Stimulated activated naive CD8-positive, alpha-beta T cell treated with anti-CD3 and anti-CD28 coated beads, Interleukin-15, amount 100 ng/mL, for 72 hours (primary cell): Measurements from ENCODE around the gene ROCK1.

Experiments
- ATAC-seq: fragments of 150-1000 bp; cut with Tn5 transposase; 2 replicates; pipeline ENCODE4 v1.10.0; 2021; ENCODE audit warnings: mild to moderate bottlenecking, moderate library complexity
- DNase-seq, 2 donors: peaks; one replicate each; pipeline ENCODE4 v3.0.0; 2021 to 2022
- H3K27ac Mint-ChIP-seq, 2 donors: one replicate each; pipeline ENCODE4 v1.8.0; 2022; ENCODE audit warnings: mild to moderate bottlenecking in 2 of 2, mixed read lengths in 2 of 2, moderate library complexity in 2 of 2
- H3K27me3 Mint-ChIP-seq: one replicate; pipeline ENCODE4 v1.8.0; 2022; ENCODE audit warnings: mixed read lengths
- H3K4me1 Mint-ChIP-seq: one replicate; pipeline ENCODE4 v1.8.0; 2022; ENCODE audit warnings: mild to moderate bottlenecking, mixed read lengths
- H3K4me3 Mint-ChIP-seq, 2 donors: one replicate each; pipeline ENCODE4 v1.8.0; 2022; ENCODE audit warnings: mild to moderate bottlenecking in 2 of 2, mixed read lengths in 2 of 2, moderate library complexity in 1 of 2
- H3K9me3 Mint-ChIP-seq, 2 donors: one replicate each; pipeline ENCODE4 v1.8.0; 2022; ENCODE audit warnings: mixed read lengths in 2 of 2

The ROCK1 gene

DNA sequence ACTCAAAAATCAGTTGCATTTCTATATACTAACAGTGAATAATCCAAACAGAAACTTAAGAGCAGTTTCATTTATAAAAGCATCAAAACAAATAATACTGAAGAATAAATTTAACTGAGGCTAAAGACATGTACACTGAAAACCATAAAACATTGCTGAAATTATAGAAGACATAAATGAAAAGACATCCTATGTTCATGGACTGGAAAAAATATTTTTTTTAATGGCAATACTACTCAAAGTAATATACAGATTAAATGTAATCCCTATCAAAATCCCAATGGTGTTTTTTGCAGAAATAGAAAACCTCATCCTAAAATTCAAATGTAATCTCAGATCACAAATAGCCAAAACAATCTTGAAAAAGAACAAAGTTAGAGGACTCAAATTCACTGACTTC lies 28.6 kb downstream of the ROCK1 start:
- no peaks in the 10 kb centered on the region for H3K27me3 Mint-ChIP-seq
- peaks cover 21 to 22% of the 10 kb centered on the region in 2 donors for H3K9me3 Mint-ChIP-seq
- H3K27ac Mint-ChIP-seq: no peak overlapping the region
- peaks cover 79% of the 10 kb centered on the region for H3K4me1 Mint-ChIP-seq
- no peak for ATAC-seq
- no peak for DNase-seq
- no peak overlapping the region for H3K4me3 Mint-ChIP-seq

DNA sequence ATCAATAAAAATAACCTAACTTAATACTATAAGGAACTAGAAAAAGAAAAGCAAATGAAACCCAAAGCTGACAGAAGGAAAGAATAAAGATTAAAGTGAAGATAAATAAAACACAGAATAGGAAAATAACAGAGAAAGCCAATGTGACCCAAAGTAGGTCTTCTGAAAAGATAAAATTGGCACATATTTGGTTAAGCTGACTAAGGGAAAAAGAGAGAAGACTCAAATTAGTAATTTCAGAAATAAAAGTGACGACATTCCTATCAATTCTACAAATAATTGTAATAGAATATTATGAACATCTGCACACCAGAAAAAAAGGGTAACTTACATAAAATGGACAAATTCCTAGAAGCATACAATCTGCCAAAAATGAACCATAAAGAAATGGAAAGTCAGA lies 30.2 kb downstream of the ROCK1 start:
- Mint-ChIP-seq H3K4me1 (peaks cover 73% of the 10 kb centered on the region), H3K27ac (no peak overlapping the region), H3K9me3 (peaks cover 21 to 22% of the 10 kb centered on the region in 2 donors), H3K4me3 (no peak overlapping the region), H3K27me3 (no peaks in the 10 kb centered on the region)
- ATAC-seq (no peak), DNase-seq (no peak)

DNA sequence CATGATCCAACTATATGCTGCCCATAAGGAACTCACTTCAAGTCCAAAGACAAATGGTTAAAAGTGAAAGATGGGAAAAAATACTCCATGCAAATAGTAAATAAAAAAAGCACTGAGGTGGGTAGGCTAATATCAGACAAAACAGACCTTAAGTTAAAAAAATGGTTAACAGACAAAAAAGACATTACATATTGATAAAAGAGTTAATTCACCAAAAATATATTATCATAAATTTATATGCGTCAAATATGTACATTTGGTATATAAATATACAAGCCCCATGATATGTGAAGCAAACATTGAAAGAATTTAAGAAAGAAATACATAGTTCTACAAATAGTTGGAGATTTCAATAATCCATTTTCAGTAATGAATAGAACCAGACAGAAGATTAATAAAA lies 31.0 kb downstream of the ROCK1 start:
- no peak for DNase-seq
- H3K27ac Mint-ChIP-seq: no peak overlapping the region
- H3K4me1 Mint-ChIP-seq: peaks cover 73% of the 10 kb centered on the region
- H3K4me3 Mint-ChIP-seq: no peak overlapping the region
- H3K27me3 Mint-ChIP-seq: no peaks in the 10 kb centered on the region
- H3K9me3 Mint-ChIP-seq: peaks cover 21 to 22% of the 10 kb centered on the region in 2 donors
- no peak for ATAC-seq

- peaks cover 51% of the 10 kb centered on the region for H3K4me1 Mint-ChIP-seq
These were observed 37.0 kb downstream of the ROCK1 start for GRCh38 chr18:21074336-21075323.

GRCh38 chr18:21073180-21073579 lies 38.4 kb downstream of the ROCK1 start:
- H3K27me3 Mint-ChIP-seq: no peaks in the 10 kb centered on the region
- H3K9me3 Mint-ChIP-seq: no peaks in the 10 kb centered on the region
- H3K4me3 Mint-ChIP-seq: no peak overlapping the region
- no peak overlapping the region for H3K27ac Mint-ChIP-seq
- peaks cover 37% of the 10 kb centered on the region for H3K4me1 Mint-ChIP-seq
- ATAC-seq (no peak), DNase-seq (no peak)

More at GRCh38 chr18:21074336-21075323, 37.0 kb downstream of the ROCK1 start:
- Mint-ChIP-seq H3K9me3 (no peaks in the 10 kb centered on the region), H3K27ac (peak overlapping the region in 1 of 2 donors; percentile 38), H3K4me3 (peak overlapping the region in 1 of 2 donors; percentile 3), H3K27me3 (no peaks in the 10 kb centered on the region)
- no peak for DNase-seq
- no peak for ATAC-seq

- no peak for DNase-seq
- ATAC-seq: no peak
- no peaks in the 10 kb centered on the region for H3K27me3 Mint-ChIP-seq
- H3K4me3 Mint-ChIP-seq: no peak overlapping the region
- H3K4me1 Mint-ChIP-seq: peaks cover 27% of the 10 kb centered on the region
- H3K9me3 Mint-ChIP-seq: no peaks in the 10 kb centered on the region
- H3K27ac Mint-ChIP-seq: no peak overlapping the region
These were observed 40.5 kb downstream of the ROCK1 start for GRCh38 chr18:21071071-21071470.

- Mint-ChIP-seq H3K27me3 (no peaks in the 10 kb centered on the region), H3K27ac (no peak overlapping the region), H3K4me3 (no peak overlapping the region), H3K9me3 (no peaks in the 10 kb centered on the region), H3K4me1 (peaks cover 11% of the 10 kb centered on the region)
- DNase-seq: no peak
- no peak for ATAC-seq
These were observed 42.1 kb downstream of the ROCK1 start for GRCh38 chr18:21069468-21069867.

- no peak for ATAC-seq
- peaks cover 18% of the 10 kb centered on the region for H3K4me1 Mint-ChIP-seq
- DNase-seq: no peak
- H3K27ac Mint-ChIP-seq: no peak overlapping the region
- H3K9me3 Mint-ChIP-seq: no peaks in the 10 kb centered on the region
- no peaks in the 10 kb centered on the region for H3K27me3 Mint-ChIP-seq
- no peak overlapping the region for H3K4me3 Mint-ChIP-seq
These were observed 47.3 kb downstream of the ROCK1 start for GRCh38 chr18:21064347-21064746.

DNA sequence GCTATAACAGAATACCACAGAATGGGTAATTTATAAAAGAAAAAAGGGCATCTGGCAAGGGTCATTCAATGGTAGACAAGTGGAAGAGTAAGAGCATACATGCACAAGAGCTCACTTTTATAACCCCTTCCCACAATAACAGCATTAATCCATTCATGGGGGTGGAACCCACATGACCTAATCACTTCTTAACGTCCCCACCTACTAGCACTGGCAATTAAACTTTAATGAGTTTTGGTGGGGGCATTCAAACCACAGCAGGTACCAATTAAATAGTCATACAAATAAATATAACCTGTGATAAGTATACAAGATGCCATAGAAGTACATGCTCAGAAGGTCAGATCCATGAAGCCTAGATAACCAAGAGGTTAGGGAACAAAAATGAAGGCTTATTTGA lies 48.6 kb downstream of the ROCK1 start:
- H3K4me3 Mint-ChIP-seq: no peak overlapping the region
- H3K27ac Mint-ChIP-seq: no peak overlapping the region
- DNase-seq: no peak
- no peak for ATAC-seq
- H3K9me3 Mint-ChIP-seq: no peaks in the 10 kb centered on the region
- no peaks in the 10 kb centered on the region for H3K27me3 Mint-ChIP-seq
- peaks cover 18% of the 10 kb centered on the region for H3K4me1 Mint-ChIP-seq

- no peak overlapping the region for H3K4me3 Mint-ChIP-seq
- no peaks in the 10 kb centered on the region for H3K4me1 Mint-ChIP-seq
- no peaks in the 10 kb centered on the region for H3K9me3 Mint-ChIP-seq
- ATAC-seq (no peak), DNase-seq (no peak)
- H3K27me3 Mint-ChIP-seq: no peaks in the 10 kb centered on the region
- H3K27ac Mint-ChIP-seq: no peak overlapping the region
These were observed 54.5 kb downstream of the ROCK1 start for GRCh38 chr18:21057112-21057511.

DNA sequence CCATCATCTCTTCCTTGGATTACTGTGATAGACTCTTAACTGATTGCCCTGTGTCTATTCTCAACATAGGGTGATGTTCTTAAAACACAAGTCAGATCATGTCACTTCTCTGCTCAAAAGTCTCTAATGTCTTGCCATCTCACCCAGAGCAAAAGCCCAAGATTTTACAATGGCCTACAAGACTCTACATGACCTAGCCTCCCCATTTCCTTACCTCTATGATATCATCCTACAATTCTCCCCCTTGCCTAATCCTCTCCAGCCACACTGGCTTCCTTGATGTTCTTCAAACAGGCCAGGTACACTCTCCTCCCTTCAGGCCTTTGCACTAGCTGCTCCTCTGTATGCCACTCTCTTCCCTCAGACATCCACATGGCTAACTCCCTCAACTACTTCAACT lies 55.1 kb downstream of the ROCK1 start:
- Mint-ChIP-seq H3K9me3 (no peaks in the 10 kb centered on the region), H3K27ac (no peak overlapping the region), H3K4me1 (no peaks in the 10 kb centered on the region), H3K4me3 (no peak overlapping the region), H3K27me3 (no peaks in the 10 kb centered on the region)
- DNase-seq (no peak), ATAC-seq (no peak)

DNA sequence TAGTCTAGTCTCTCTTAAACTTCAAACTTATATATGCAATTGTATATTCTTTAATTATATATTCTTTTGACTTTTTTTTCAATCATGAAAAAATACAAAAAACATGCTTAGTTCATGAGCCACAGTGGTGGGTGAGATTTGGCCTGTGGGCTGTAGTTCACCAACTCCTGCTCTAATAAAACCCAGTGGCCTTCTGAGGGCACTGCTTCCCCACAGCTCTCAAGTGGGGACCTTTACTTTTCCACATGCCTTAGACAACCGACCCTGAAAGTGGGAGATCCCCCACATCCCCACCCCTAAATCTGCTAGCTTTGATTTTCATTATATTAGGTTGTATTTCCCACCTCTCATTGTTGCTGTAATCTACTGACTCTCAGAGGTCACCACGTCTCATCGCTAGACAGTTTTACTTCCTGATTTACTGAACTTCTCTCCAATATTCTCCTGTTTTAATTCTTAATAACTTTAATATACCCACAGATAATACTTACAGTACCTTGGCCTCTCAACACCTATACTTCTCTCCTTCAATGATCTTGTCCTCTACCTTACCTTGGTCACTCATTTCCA lies 57.3 kb downstream of the ROCK1 start:
- H3K27me3 Mint-ChIP-seq: no peaks in the 10 kb centered on the region

GRCh38 chr18:21053127-21053526 lies 58.5 kb downstream of the ROCK1 start:
- DNase-seq: no peak
- ATAC-seq: no peak
- H3K4me3 Mint-ChIP-seq: no peak overlapping the region
- no peaks in the 10 kb centered on the region for H3K27me3 Mint-ChIP-seq
- no peaks in the 10 kb centered on the region for H3K9me3 Mint-ChIP-seq
- peaks cover 13% of the 10 kb centered on the region for H3K4me1 Mint-ChIP-seq
- no peak overlapping the region for H3K27ac Mint-ChIP-seq

More for the DNA sequence above, 57.3 kb downstream of the ROCK1 start:
- H3K27ac Mint-ChIP-seq: no peak overlapping the region
- H3K4me1 Mint-ChIP-seq: peaks cover 12% of the 10 kb centered on the region
- H3K9me3 Mint-ChIP-seq: no peaks in the 10 kb centered on the region
- ATAC-seq: no peak
- no peak for DNase-seq
- H3K4me3 Mint-ChIP-seq: no peak overlapping the region

- H3K4me3 Mint-ChIP-seq: no peak overlapping the region
These were observed 59.2 kb downstream of the ROCK1 start for GRCh38 chr18:21052385-21052784.

DNA sequence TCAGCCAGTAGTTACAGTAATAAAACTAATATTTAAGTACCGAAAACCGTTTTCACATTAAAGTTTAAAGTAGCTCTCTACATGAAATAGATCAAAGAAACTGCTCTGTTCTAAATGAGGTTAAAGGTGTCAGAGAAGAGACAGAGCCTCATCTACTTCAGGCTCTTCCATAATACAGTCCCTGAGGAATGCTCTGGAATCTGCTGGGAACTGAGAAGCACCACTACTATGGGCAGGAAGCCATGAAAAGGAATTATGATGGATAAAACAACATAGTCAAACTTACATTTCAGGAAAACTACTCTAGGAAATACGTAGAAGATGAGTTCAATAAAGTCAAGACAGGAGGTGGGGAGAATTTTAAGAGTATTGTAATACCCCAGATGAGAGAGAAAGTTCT lies 60.0 kb downstream of the ROCK1 start:
- ATAC-seq (no peak), DNase-seq (no peak)
- no peaks in the 10 kb centered on the region for H3K27me3 Mint-ChIP-seq
- no peaks in the 10 kb centered on the region for H3K9me3 Mint-ChIP-seq
- peaks cover 13% of the 10 kb centered on the region for H3K4me1 Mint-ChIP-seq
- no peak overlapping the region for H3K4me3 Mint-ChIP-seq
- no peak overlapping the region for H3K27ac Mint-ChIP-seq

More at GRCh38 chr18:21052385-21052784, 59.2 kb downstream of the ROCK1 start:
- Mint-ChIP-seq H3K9me3 (no peaks in the 10 kb centered on the region), H3K27ac (no peak overlapping the region), H3K27me3 (no peaks in the 10 kb centered on the region), H3K4me1 (peaks cover 13% of the 10 kb centered on the region)
- no peak for ATAC-seq
- no peak for DNase-seq

DNA sequence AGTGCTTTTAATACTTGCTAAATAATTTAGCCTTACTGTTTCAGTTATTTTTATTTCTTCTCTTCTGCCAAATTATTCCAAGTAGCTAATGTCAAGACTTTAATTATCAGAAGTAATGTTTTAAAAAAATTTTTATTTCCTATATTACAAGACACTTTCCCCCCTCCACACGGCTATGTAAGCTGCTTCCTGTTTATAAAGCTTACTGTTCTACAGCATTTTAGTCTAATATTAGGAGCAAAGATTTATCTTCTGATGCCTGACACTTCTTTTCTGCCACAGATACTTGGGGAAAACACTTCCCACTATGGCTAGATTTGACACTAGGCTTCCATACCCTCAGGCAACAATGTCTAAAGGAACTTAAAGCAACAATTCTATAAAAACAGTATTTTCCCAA lies 62.3 kb downstream of the ROCK1 start:
- H3K27ac Mint-ChIP-seq: no peak overlapping the region
- H3K27me3 Mint-ChIP-seq: no peaks in the 10 kb centered on the region
- no peaks in the 10 kb centered on the region for H3K9me3 Mint-ChIP-seq
- peaks cover 25% of the 10 kb centered on the region for H3K4me1 Mint-ChIP-seq
- no peak for ATAC-seq
- no peak overlapping the region for H3K4me3 Mint-ChIP-seq
- no peak for DNase-seq
